Measurements from ENCODE around the gene PMPCA.

- TF ChIP-seq CTCF (IDR thresholded peaks at IDR 0.05) = no peak
- TF ChIP-seq POLR2A (IDR thresholded peaks at IDR 0.05) = peak; percentile 77
Observed at GRCh38 chr9:136410500-136411287, at the start of gene PMPCA, which contains the start of gene ENTR1.
